A673 (cell line): ENCODE results near the gene CYBC1.

Source experiments
- CTCF ChIP-seq: fragments of 300-800, 200-600 bp; sonication (generic); conservative IDR thresholded peaks from 2 replicates; pipeline ENCODE4 v1.5.1; 2017; ENCODE audit warnings: low read depth, mild to moderate bottlenecking, antibody characterized with exemption, low read length, moderate library complexity, mixed read lengths
- EZH2 ChIP-seq: fragments of 200-600 bp; sonication (generic); IDR thresholded peaks from 2 replicates; pipeline ENCODE4 v1.6.1; 2017; ENCODE audit warnings: borderline replicate concordance, low read depth, mild to moderate bottlenecking, mixed read lengths, antibody characterized with exemption, low read length; ENCODE audit not compliant: poor library complexity, severe bottlenecking

GRCh38 chr17:82434216-82434565 is 16.4 kb downstream of the CYBC1 start:
- TF ChIP-seq CTCF (no peak), EZH2 (no peak)
